Esophagus muscularis mucosa (tissue), 4 donors: ENCODE data around the gene ARHGAP32. TPM values are rescaled to one million over a fixed set of nuclear protein-coding genes. Genes with fewer than 3 reads are reported as not detected.

ENCODE experiments used
- DNase-seq: peaks from one replicate; pipeline ENCODE4 v3.0.0-alpha.2; 2017; ENCODE audit errors: extremely low spot score
- H3K27ac ChIP-seq, 4 donors: fragments of 200-600 bp; sonication (generic); replicated peaks in 1 of 4; 1 replicate in 3 of 4; 2 replicates in 1 of 4; pipeline ENCODE4 v1.5.1; 2016 to 2019; ENCODE audit warnings: mild to moderate bottlenecking in 1 of 4
- H3K27me3 ChIP-seq, 4 donors: fragments of 200-600 bp; sonication (generic); one replicate each; pipeline versions ENCODE4 v1.5.1 to v1.6.0; 2016 to 2019
- H3K36me3 ChIP-seq, 4 donors: fragments of 200-600 bp; sonication (generic); one replicate each; pipeline ENCODE4 v1.5.1; 2016 to 2019
- H3K4me1 ChIP-seq, 4 donors: fragments of 200-600 bp; sonication (generic); one replicate each; pipeline ENCODE4 v1.5.1; 2016 to 2019
- H3K4me3 ChIP-seq, 4 donors: fragments of 200-600 bp; sonication (generic); 1 replicate in 2 of 4; 2 replicates in 2 of 4; pipeline ENCODE4 v1.5.1; 2016 to 2019; ENCODE audit warnings: mild to moderate bottlenecking in 4 of 4, moderate library complexity in 1 of 4
- H3K9me3 ChIP-seq, 4 donors: fragments of 200-600 bp; sonication (generic); 1 replicate in 3 of 4; 2 replicates in 1 of 4; pipeline ENCODE4 v1.5.1; 2016 to 2019
- EP300 ChIP-seq: sonication (generic); formaldehyde crosslinking; IDR thresholded peaks from one replicate; pipeline ENCODE4 v1.6.1; 2017; ENCODE audit warnings: antibody characterized with exemption
- POLR2A ChIP-seq: fragments of 450-650 bp; IDR thresholded peaks from one replicate; pipeline ENCODE4 v1.6.1; 2017; ENCODE audit warnings: antibody characterized with exemption, moderate library complexity, mild to moderate bottlenecking, low read depth
- POLR2AphosphoS5 ChIP-seq, 2 donors: sonication (generic); formaldehyde crosslinking; IDR thresholded peaks; one replicate each; pipeline ENCODE4 v1.6.1; 2017; ENCODE audit warnings: antibody characterized with exemption in 2 of 2
- WGBS: methylation state at CpG from one replicate; pipeline ENCODE4 v1.1.5; 2018; 5-methylcytosine and 5-hydroxymethylcytosine counted together
- intact Hi-C: fragments of 100-400 bp; cut with DNase I; formaldehyde crosslinking; loops from one replicate; pipeline ENCODE4 v1.15.1; 2023
- total RNA-seq, 4 donors: library from RNA; depleted of rRNA; stranded (reverse); fragments of >200 nt; gene quantifications; one replicate each; pipeline versions ENCODE4 v1.1.0 to v1.2.1, GENCODE V29; 2016
- TF ChIP-seq, protein P1 (sequence below), 3 experiments: fragments of 200-600 bp in 2 of 3; fragments of 450-650 bp in 1 of 3; sonication (generic) in 2 of 3; IDR thresholded peaks; one replicate each; pipeline ENCODE4 v1.5.1; 2017 to 2019; ENCODE audit warnings: antibody characterized with exemption in 3 of 3, mild to moderate bottlenecking in 2 of 3, moderate library complexity in 1 of 3

ARHGAP32 gene
- total RNA-seq, 4 donors from 2014 or later, result 11.9 to 17.0 (median 15.8) TPM

GRCh38 chr11:128928400-128928799 lies 263.7 kb downstream of the ARHGAP32 start:
- Histone ChIP-seq H3K27me3 (peaks cover 0 to 18% (median 3%) of the 10 kb centered on the region in 4 donors), H3K4me3 (no peak overlapping the region), H3K4me1 (no peaks in the 10 kb centered on the region), H3K9me3 (no peaks in the 10 kb centered on the region), H3K36me3 (no peaks in the 10 kb centered on the region), H3K27ac (no peak overlapping the region)
- 49% methylated on average over 5 of the region's 5 CpGs for WGBS
- intact Hi-C loops, result no loop called here
- DNase-seq, result no peak
- no peak for TF ChIP-seq EP300
- no peak for TF ChIP-seq POLR2AphosphoS5 (IDR thresholded peaks at IDR 0.05)
- no peak for TF ChIP-seq POLR2A
- TF ChIP-seq, protein P1, sequence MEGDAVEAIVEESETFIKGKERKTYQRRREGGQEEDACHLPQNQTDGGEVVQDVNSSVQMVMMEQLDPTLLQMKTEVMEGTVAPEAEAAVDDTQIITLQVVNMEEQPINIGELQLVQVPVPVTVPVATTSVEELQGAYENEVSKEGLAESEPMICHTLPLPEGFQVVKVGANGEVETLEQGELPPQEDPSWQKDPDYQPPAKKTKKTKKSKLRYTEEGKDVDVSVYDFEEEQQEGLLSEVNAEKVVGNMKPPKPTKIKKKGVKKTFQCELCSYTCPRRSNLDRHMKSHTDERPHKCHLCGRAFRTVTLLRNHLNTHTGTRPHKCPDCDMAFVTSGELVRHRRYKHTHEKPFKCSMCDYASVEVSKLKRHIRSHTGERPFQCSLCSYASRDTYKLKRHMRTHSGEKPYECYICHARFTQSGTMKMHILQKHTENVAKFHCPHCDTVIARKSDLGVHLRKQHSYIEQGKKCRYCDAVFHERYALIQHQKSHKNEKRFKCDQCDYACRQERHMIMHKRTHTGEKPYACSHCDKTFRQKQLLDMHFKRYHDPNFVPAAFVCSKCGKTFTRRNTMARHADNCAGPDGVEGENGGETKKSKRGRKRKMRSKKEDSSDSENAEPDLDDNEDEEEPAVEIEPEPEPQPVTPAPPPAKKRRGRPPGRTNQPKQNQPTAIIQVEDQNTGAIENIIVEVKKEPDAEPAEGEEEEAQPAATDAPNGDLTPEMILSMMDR (IDR thresholded peaks at IDR 0.05), result no peak

GRCh38 chr11:128927683-128928336 lies 264.3 kb downstream of the ARHGAP32 start:
- Histone ChIP-seq H3K36me3 (no peaks in the 10 kb centered on the region), H3K9me3 (no peaks in the 10 kb centered on the region), H3K4me1 (no peaks in the 10 kb centered on the region), H3K27me3 (peaks cover 0 to 15% (median 3%) of the 10 kb centered on the region in 4 donors), H3K27ac (no peak overlapping the region), H3K4me3 (no peak overlapping the region)
- TF ChIP-seq EP300 (no peak), POLR2A (no peak), POLR2AphosphoS5 (IDR thresholded peaks at IDR 0.05) (no peak)
- TF ChIP-seq, protein P1 (IDR thresholded peaks at IDR 0.05), result no peak
- intact Hi-C loops, result no loop called here
- 73% methylated on average over 8 of the region's 12 CpGs for WGBS
- DNase-seq, result no peak

GRCh38 chr11:128927108-128927461 lies 265.0 kb downstream of the ARHGAP32 start:
- no peaks in the 10 kb centered on the region for H3K36me3 ChIP-seq
- peaks cover 0 to 12% (median 3%) of the 10 kb centered on the region in 4 donors for H3K27me3 ChIP-seq
- H3K4me3 ChIP-seq, result no peak overlapping the region
- H3K4me1 ChIP-seq, result no peaks in the 10 kb centered on the region
- TF ChIP-seq, protein P1 (IDR thresholded peaks at IDR 0.05), result no peak
- TF ChIP-seq EP300 (no peak), POLR2AphosphoS5 (IDR thresholded peaks at IDR 0.05) (no peak), POLR2A (no peak)
- no peak for DNase-seq
- no peak overlapping the region for H3K27ac ChIP-seq
- WGBS, result 72% methylated on average over 11 of the region's 11 CpGs
- H3K9me3 ChIP-seq, result no peaks in the 10 kb centered on the region
- intact Hi-C loops, result no loop called here

- no peaks in the 10 kb centered on the region for H3K4me1 ChIP-seq
- WGBS, result 81% methylated on average over 16 of the region's 17 CpGs
- H3K9me3 ChIP-seq, result no peaks in the 10 kb centered on the region
- H3K27ac ChIP-seq, result no peak overlapping the region
- no peaks in the 10 kb centered on the region for H3K36me3 ChIP-seq
- no peak for TF ChIP-seq EP300
- TF ChIP-seq POLR2AphosphoS5 (IDR thresholded peaks at IDR 0.05), result no peak
- no peak for TF ChIP-seq POLR2A
- TF ChIP-seq, protein P1 (IDR thresholded peaks at IDR 0.05), result no peak
- intact Hi-C loops, result no loop called here
- H3K4me3 ChIP-seq, result no peak overlapping the region
- peaks cover 0 to 10% (median 3%) of the 10 kb centered on the region in 4 donors for H3K27me3 ChIP-seq
- no peak for DNase-seq
These were observed 265.6 kb downstream of the ARHGAP32 start for GRCh38 chr11:128926437-128927107.
